Mesenchymal stem cell (in vitro differentiated cells and primary cell): ENCODE measurements around the gene VTI1A. TPM values are rescaled to one million over a fixed set of nuclear protein-coding genes. Genes with fewer than 3 reads are reported as not detected.
A peak's percentile ranks its signal among the peaks of the same experiment; 100 is the strongest.

Source experiments
- DNase-seq: peaks from one replicate; pipeline ENCODE4 v3.0.0-alpha.2; 2013
- H2AFZ ChIP-seq: one replicate; pipeline ENCODE4 v1.6.1; 2013; ENCODE audit warnings: low read depth, mild to moderate bottlenecking, control low read depth, inconsistent platforms, low read length, moderate library complexity
- H2AK5ac ChIP-seq: 2 replicates; pipeline ENCODE4 v1.6.1; 2013; ENCODE audit warnings: low read length, moderate library complexity, mild to moderate bottlenecking, inconsistent platforms; ENCODE audit not compliant: severe bottlenecking
- H2BK120ac ChIP-seq: one replicate; pipeline ENCODE4 v1.6.1; 2013; ENCODE audit warnings: low read depth, mild to moderate bottlenecking, inconsistent platforms, low read length, moderate library complexity
- H2BK12ac ChIP-seq, 2 experiments: one replicate each; pipeline ENCODE4 v1.6.1; 2013; ENCODE audit warnings: inconsistent platforms in 2 of 2, low read length in 2 of 2, mild to moderate bottlenecking in 2 of 2, moderate library complexity in 2 of 2, control low read depth in 1 of 2
- H2BK15ac ChIP-seq: one replicate; pipeline ENCODE4 v1.6.1; 2013; ENCODE audit warnings: mild to moderate bottlenecking, low read depth, inconsistent platforms; ENCODE audit not compliant: poor library complexity, severe bottlenecking
- H2BK5ac ChIP-seq: 2 replicates; pipeline ENCODE4 v1.6.1; 2013; ENCODE audit warnings: low read depth, mild to moderate bottlenecking, low read length, control low read depth, inconsistent platforms; ENCODE audit not compliant: poor library complexity, severe bottlenecking
- H3K14ac ChIP-seq, 2 experiments: one replicate each; pipeline ENCODE4 v1.6.1; 2013; ENCODE audit warnings: inconsistent platforms in 2 of 2, low read length in 2 of 2, control low read depth in 1 of 2, mild to moderate bottlenecking in 1 of 2, moderate library complexity in 1 of 2
- H3K18ac ChIP-seq, 2 experiments: one replicate each; pipeline ENCODE4 v1.6.1; 2013; ENCODE audit warnings: inconsistent platforms in 2 of 2, low read length in 2 of 2, control low read depth in 1 of 2, low read depth in 1 of 2, mild to moderate bottlenecking in 1 of 2
- H3K23ac ChIP-seq, 2 experiments: one replicate each; pipeline ENCODE4 v1.6.1; 2013; ENCODE audit warnings: inconsistent platforms in 2 of 2, low read length in 2 of 2, mild to moderate bottlenecking in 2 of 2, moderate library complexity in 2 of 2, control low read depth in 1 of 2
- H3K27ac ChIP-seq: 2 replicates; pipeline ENCODE4 v1.5.1; 2013; ENCODE audit warnings: mild to moderate bottlenecking, moderate library complexity, low read length, control low read depth, inconsistent platforms; ENCODE audit not compliant: poor library complexity, severe bottlenecking
- H3K27me3 ChIP-seq, 2 experiments: 2 replicates each; pipeline versions ENCODE4 v1.6.1 to v1.7.0; 2013; ENCODE audit warnings: low read length in 2 of 2, mild to moderate bottlenecking in 2 of 2, moderate library complexity in 2 of 2, control low read depth in 1 of 2, inconsistent platforms in 1 of 2; ENCODE audit not compliant: control insufficient read depth in 1 of 2, insufficient read depth in 1 of 2
- H3K36me3 ChIP-seq, 2 experiments: 2 replicates each; pipeline versions ENCODE4 v1.6.1 to v1.7.0; 2013; ENCODE audit warnings: low read length in 2 of 2, control low read depth in 1 of 2, inconsistent platforms in 1 of 2, low read depth in 1 of 2, mild to moderate bottlenecking in 1 of 2; ENCODE audit not compliant: insufficient read depth in 2 of 2, control insufficient read depth in 1 of 2
- H3K4ac ChIP-seq, 2 experiments: one replicate each; pipeline ENCODE4 v1.6.1; 2013; ENCODE audit warnings: inconsistent platforms in 2 of 2, low read length in 2 of 2, mild to moderate bottlenecking in 2 of 2, moderate library complexity in 2 of 2, control low read depth in 1 of 2, low read depth in 1 of 2
- H3K4me1 ChIP-seq: 2 replicates; pipeline ENCODE4 v1.6.1; 2013; ENCODE audit warnings: low read depth, low read length, control low read depth; ENCODE audit not compliant: control insufficient read depth, insufficient read depth
- H3K4me2 ChIP-seq: 2 replicates; pipeline ENCODE4 v1.6.1; 2013; ENCODE audit warnings: low read length, mild to moderate bottlenecking, inconsistent platforms; ENCODE audit not compliant: poor library complexity, severe bottlenecking
- H3K4me3 ChIP-seq, 2 experiments: 2 replicates each; pipeline versions ENCODE4 v1.5.1 to v1.7.0; 2013; ENCODE audit warnings: low read length in 2 of 2, mild to moderate bottlenecking in 2 of 2, control low read depth in 1 of 2, low read depth in 1 of 2; ENCODE audit not compliant: insufficient read depth in 1 of 2
- H3K79me1 ChIP-seq: replicated peaks from 2 replicates; pipeline ENCODE4 v1.6.1; 2013; ENCODE audit warnings: mild to moderate bottlenecking, control low read depth, low read length, inconsistent platforms; ENCODE audit not compliant: poor library complexity, severe bottlenecking
- H3K9ac ChIP-seq: 2 replicates; pipeline ENCODE4 v1.7.0; 2013; ENCODE audit warnings: mild to moderate bottlenecking, low read length, moderate library complexity
- H3K9me3 ChIP-seq: 2 replicates; pipeline ENCODE4 v1.7.0; 2013; ENCODE audit warnings: mild to moderate bottlenecking, low read length; ENCODE audit not compliant: control insufficient read depth
- H4K8ac ChIP-seq: one replicate; pipeline ENCODE4 v1.6.1; 2013; ENCODE audit warnings: inconsistent platforms, mild to moderate bottlenecking, low read length, moderate library complexity
- H4K91ac ChIP-seq: one replicate; pipeline ENCODE4 v1.6.1; 2013; ENCODE audit warnings: mild to moderate bottlenecking, low read length, inconsistent platforms
- WGBS: methylation state at CpG from one replicate; pipeline ENCODE4 v1.1.7; 2013; ENCODE audit warnings: mixed read lengths; 5-methylcytosine and 5-hydroxymethylcytosine counted together
- polyA plus RNA-seq, 2 experiments: library from polyadenylated mRNA; stranded (reverse); fragments of 200-250 nt; gene quantifications; one replicate each; pipeline ENCODE4 v1.2.3, GENCODE V29; 2013

VTI1A gene
- polyA plus RNA-seq (2013, experiment 1 of 2) = 12.8 TPM
- 12.5 TPM for polyA plus RNA-seq (2013, experiment 2 of 2)

DNA sequence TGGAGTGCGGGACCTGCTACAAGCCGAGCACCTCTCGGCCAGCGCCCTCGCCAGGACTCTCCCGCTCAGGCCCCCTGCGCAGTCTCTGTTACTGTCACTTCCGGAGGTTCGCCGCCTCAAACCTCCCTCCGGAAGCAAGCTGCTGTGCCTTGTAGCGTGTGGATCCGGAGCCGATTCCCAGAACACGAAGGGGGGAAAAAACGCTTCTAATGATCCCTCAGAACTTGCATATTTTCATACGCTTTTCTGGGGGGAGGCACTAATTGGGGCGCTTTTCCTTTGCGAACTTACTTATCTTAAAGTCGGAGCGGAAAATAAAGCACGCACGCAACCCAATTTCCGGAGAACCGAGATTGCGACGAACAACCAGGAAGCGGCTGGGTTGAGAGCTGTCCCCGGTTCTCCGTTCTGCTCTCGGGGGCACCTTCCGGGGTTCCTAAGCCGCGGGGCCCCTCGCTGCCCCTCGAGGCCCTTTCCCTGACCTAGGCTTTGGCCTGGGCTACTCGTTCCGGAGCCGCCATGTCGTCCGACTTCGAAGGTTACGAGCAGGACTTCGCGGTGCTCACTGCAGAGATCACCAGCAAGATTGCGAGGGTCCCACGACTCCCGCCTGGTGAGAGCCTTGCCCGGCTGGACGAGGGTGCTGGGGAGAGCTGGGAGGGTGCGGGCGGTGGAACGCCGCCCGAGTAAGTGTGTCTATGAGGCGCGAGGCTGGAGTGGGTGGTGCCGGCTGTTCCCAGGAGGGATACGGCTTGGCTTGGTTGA lies at the start of gene VTI1A, which contains the start of gene ZDHHC6:
TSS of gene VTI1A (plus strand) at position 361 of the 765 bp plus-strand sequence. CDS start at position 520, 159 bp downstream.
TSS of gene ZDHHC6 (minus strand) at position 60 of the 765 bp plus-strand sequence. CDS start 1,478 bp downstream, outside the sequence.
- H2BK120ac ChIP-seq = peak within 1 kb of the TSS; percentile 90
- peak within 1 kb of the TSS; percentile 19 for H2BK15ac ChIP-seq
- H3K14ac ChIP-seq = peak within 1 kb of the TSS in 1 of 2 experiments; percentile 70
- peak within 1 kb of the TSS; percentile 58 to 86 for H3K18ac ChIP-seq
- H2AFZ ChIP-seq = peak within 1 kb of the TSS; percentile 96
- peak within 1 kb of the TSS; percentile 95 for H4K8ac ChIP-seq
- H3K9ac ChIP-seq = peak within 1 kb of the TSS; percentile 96
- peak within 1 kb of the TSS; percentile 88 for H2BK5ac ChIP-seq
- under 1% methylated on average over 59 of the region's 59 CpGs for WGBS
- peak within 1 kb of the TSS; percentile 96 to 99 for H3K4me3 ChIP-seq
- no peaks in the 10 kb centered on the region for H3K27me3 ChIP-seq
- H3K36me3 ChIP-seq = peaks cover 0 to 32% of the 10 kb centered on the region in 2 experiments
- peak within 1 kb of the TSS in 1 of 2 experiments; percentile 31 for H2BK12ac ChIP-seq
- peak within 1 kb of the TSS; percentile 89 to 94 for H3K4ac ChIP-seq
- peak; percentile 90 for DNase-seq
- peak within 1 kb of the TSS in 1 of 2 experiments; percentile 77 for H3K23ac ChIP-seq
- H2AK5ac ChIP-seq = no peak within 1 kb of the TSS
- no peaks in the 10 kb centered on the region for H3K9me3 ChIP-seq
- H4K91ac ChIP-seq = peak within 1 kb of the TSS; percentile 88
- peak within 1 kb of the TSS; percentile 80 for H3K4me2 ChIP-seq
- H3K79me1 ChIP-seq = peaks cover 26% of the 10 kb centered on the region
- H3K27ac ChIP-seq = peak within 1 kb of the TSS; percentile 87
- no peaks in the 10 kb centered on the region for H3K4me1 ChIP-seq

DNA sequence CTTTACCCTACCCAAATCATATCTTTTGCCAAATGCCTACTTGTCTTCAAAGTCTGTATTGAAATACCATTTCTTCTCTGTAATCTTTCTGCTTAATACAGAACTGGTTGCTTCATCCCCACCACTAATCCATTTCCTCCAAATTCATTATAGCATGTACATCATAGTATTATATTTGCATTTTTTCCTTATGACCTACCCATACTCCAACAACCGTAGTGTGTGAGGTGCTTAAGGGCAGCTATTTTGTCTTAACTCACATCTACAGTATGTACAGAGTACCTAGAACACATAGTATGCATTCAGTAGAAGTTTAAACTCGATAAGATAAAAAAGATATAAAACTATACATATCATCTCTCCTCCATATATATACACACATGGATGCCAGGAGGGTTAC lies 49.4 kb upstream of the VTI1A start:
- DNase-seq = no peak

DNA sequence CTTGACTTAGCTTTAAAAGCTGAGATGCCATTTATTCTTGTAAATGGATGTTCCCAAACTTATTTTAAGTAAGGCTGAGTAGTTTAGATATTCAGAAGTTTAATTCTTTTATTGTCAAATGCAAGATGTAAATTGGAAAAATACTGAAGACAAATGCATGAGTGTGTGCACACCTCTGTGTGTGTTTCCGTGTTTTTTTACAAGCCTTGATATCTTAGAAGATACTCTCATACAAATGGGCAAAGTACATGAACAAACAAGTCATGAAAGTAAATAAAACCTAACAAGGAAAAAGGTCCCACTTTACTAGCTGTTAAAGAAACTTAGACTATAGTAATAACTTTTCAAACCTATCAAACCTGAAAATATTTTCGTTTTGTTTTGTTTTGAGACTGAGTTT lies 44.1 kb upstream of the VTI1A start:
- H3K36me3 ChIP-seq = peaks cover 0 to 4% of the 10 kb centered on the region in 2 experiments
- H2AFZ ChIP-seq = no peak overlapping the region
- no peaks in the 10 kb centered on the region for H3K4me1 ChIP-seq
- H4K91ac ChIP-seq = no peak overlapping the region
- no peak overlapping the region for H3K14ac ChIP-seq
- no peak overlapping the region for H2BK120ac ChIP-seq
- H4K8ac ChIP-seq = no peak overlapping the region
- DNase-seq = no peak
- WGBS = 30% methylated on average over 1 of the region's 2 CpGs
- no peak overlapping the region for H3K9ac ChIP-seq
- H3K4me2 ChIP-seq = no peak overlapping the region
- H3K27me3 ChIP-seq = no peaks in the 10 kb centered on the region
- H2AK5ac ChIP-seq = no peak overlapping the region
- no peak overlapping the region for H2BK5ac ChIP-seq
- H3K4me3 ChIP-seq = no peak overlapping the region
- no peak overlapping the region for H3K18ac ChIP-seq
- H3K4ac ChIP-seq = no peak overlapping the region
- H2BK15ac ChIP-seq = no peak overlapping the region
- H2BK12ac ChIP-seq = no peak overlapping the region
- H3K9me3 ChIP-seq = no peaks in the 10 kb centered on the region
- H3K27ac ChIP-seq = no peak overlapping the region
- no peaks in the 10 kb centered on the region for H3K79me1 ChIP-seq
- H3K23ac ChIP-seq = no peak overlapping the region

More for the DNA sequence above, 49.4 kb upstream of the VTI1A start:
- no peak overlapping the region for H2BK5ac ChIP-seq
- H3K36me3 ChIP-seq = peaks cover 0 to 4% of the 10 kb centered on the region in 2 experiments
- no peak overlapping the region for H3K18ac ChIP-seq
- H2AFZ ChIP-seq = no peak overlapping the region
- peaks cover 0 to 4% of the 10 kb centered on the region in 2 experiments for H3K27me3 ChIP-seq
- H2AK5ac ChIP-seq = no peak overlapping the region
- no peak overlapping the region for H3K14ac ChIP-seq
- no peak overlapping the region for H4K91ac ChIP-seq
- H2BK12ac ChIP-seq = no peak overlapping the region
- H3K9ac ChIP-seq = no peak overlapping the region
- H2BK120ac ChIP-seq = no peak overlapping the region
- H3K79me1 ChIP-seq = no peaks in the 10 kb centered on the region
- no peaks in the 10 kb centered on the region for H3K9me3 ChIP-seq
- no CpG with 5 or more reads among the region's 2 CpGs for WGBS
- H3K27ac ChIP-seq = no peak overlapping the region
- H3K4me2 ChIP-seq = no peak overlapping the region
- H2BK15ac ChIP-seq = no peak overlapping the region
- H3K4me3 ChIP-seq = no peak overlapping the region
- no peak overlapping the region for H3K4ac ChIP-seq
- no peak overlapping the region for H4K8ac ChIP-seq
- no peak overlapping the region for H3K23ac ChIP-seq
- peaks cover 3% of the 10 kb centered on the region for H3K4me1 ChIP-seq

DNA sequence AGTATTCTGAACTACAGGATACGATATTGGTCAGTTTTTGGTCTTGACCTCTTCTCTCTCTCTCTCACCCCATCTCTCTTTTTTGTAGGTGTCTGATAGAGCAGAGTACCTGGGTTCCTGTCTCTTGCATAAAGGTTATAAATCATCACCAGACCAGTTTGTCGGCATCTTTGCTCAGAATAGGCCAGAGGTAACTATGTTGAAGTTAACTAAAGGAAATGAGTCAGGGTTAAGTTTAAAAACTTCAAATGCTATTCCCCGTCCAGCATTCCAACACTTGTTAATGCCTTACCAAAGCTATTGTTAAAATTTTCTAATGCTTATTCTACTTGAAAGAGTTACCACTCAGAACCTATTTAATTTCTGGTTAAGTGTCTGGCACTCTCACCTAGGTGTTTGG lies 42.4 kb upstream of the VTI1A start:
- H3K23ac ChIP-seq = no peak overlapping the region
- H4K8ac ChIP-seq = no peak overlapping the region
- no peak overlapping the region for H2BK15ac ChIP-seq
- no peak overlapping the region for H3K4me2 ChIP-seq
- WGBS = no CpG with 5 or more reads among the region's 3 CpGs
- H2BK5ac ChIP-seq = no peak overlapping the region
- no peak overlapping the region for H4K91ac ChIP-seq
- no peak overlapping the region for H2AFZ ChIP-seq
- no peaks in the 10 kb centered on the region for H3K36me3 ChIP-seq
- H3K79me1 ChIP-seq = no peaks in the 10 kb centered on the region
- H2AK5ac ChIP-seq = no peak overlapping the region
- no peak overlapping the region for H2BK12ac ChIP-seq
- H3K27me3 ChIP-seq = no peaks in the 10 kb centered on the region
- no peak overlapping the region for H3K4me3 ChIP-seq
- no peak overlapping the region for H2BK120ac ChIP-seq
- peak overlapping the region; percentile 6 for H3K27ac ChIP-seq
- no peak overlapping the region for H3K18ac ChIP-seq
- no peaks in the 10 kb centered on the region for H3K9me3 ChIP-seq
- no peak overlapping the region for H3K14ac ChIP-seq
- H3K9ac ChIP-seq = no peak overlapping the region
- H3K4ac ChIP-seq = no peak overlapping the region
- H3K4me1 ChIP-seq = no peaks in the 10 kb centered on the region
- no peak for DNase-seq
